K562 (cell line): ENCODE measurements around the gene SCFD2. TPM values are rescaled to one million over a fixed set of nuclear protein-coding genes. Genes with fewer than 3 reads are reported as not detected.

Source experiments
- ATAC-seq: fragments of 200-7000 bp; cut with Tn5 transposase; 3 replicates; pipeline ENCODE4 v1.9.1; 2020; ENCODE audit warnings: moderate library complexity
- BruUV-seq: library from RNA; stranded (reverse); fragments of 400-500 nt; replicated peaks from 2 replicates; lab custom pipeline; 2021; lab: Mats Ljungman, UMichigan
- CTCF ChIA-PET: fragments of 300-600 bp; formaldehyde crosslinking; extraction: SDS; loops from one replicate; lab custom pipeline; 2021; ENCODE audit warnings: low intra/inter-chr PET ratio; lab: Yijun Ruan, JAX
- POLR2A ChIA-PET: fragments of 300-600, 350-650 bp; sonication (Branson Sonifier 250); formaldehyde crosslinking; extraction: SDS; loops from one replicate; lab custom pipeline; 2021; ENCODE audit warnings: antibody characterized with exemption, inconsistent platforms; lab: Yijun Ruan, JAX
- DNase-seq, 4 experiments: peaks; one replicate each; pipeline versions ENCODE4 v3.0.0 to v3.0.0-alpha.2; 2011 to 2018; ENCODE audit warnings: low spot score in 3 of 4, mixed read lengths in 3 of 4; ENCODE audit errors: extremely low read depth in 1 of 4
- FAIRE-seq: peaks from 2 replicates; lab custom pipeline; 2011; peaks lifted over from hg19 to GRCh38; lab: Jason Lieb, UNC
- H2AFZ ChIP-seq: 2 replicates; pipeline ENCODE4 v1.6.0; 2011; ENCODE audit warnings: low read depth, low read length, control low read depth, inconsistent platforms
- H3K27ac ChIP-seq: fragments of 200-600 bp; 3 replicates; pipeline ENCODE4 v1.8.0; 2011; ENCODE audit warnings: low read depth, mild to moderate bottlenecking, control low read depth, inconsistent platforms, low read length, moderate library complexity, mixed read lengths; ENCODE audit errors: extremely low read depth
- H3K27me3 ChIP-seq, 2 experiments: fragments of 300-600 bp in 1 of 2; 2 replicates in 1 of 2; 3 replicates in 1 of 2; pipeline versions ENCODE4 v1.6.0 to v1.8.0; 2011; ENCODE audit warnings: inconsistent platforms in 2 of 2, low read length in 2 of 2, mild to moderate bottlenecking in 1 of 2, mixed read lengths in 1 of 2, moderate library complexity in 1 of 2; ENCODE audit not compliant: control insufficient read depth in 2 of 2, insufficient read depth in 2 of 2
- H3K36me3 ChIP-seq: fragments of 300-600 bp; 3 replicates; pipeline ENCODE4 v1.8.0; 2011; ENCODE audit warnings: mild to moderate bottlenecking, low read length, inconsistent platforms; ENCODE audit not compliant: control insufficient read depth, insufficient read depth
- H3K4me1 ChIP-seq, 2 experiments: fragments of 200-600 bp in 1 of 2; replicated peaks in 1 of 2; 2 replicates in 1 of 2; 3 replicates in 1 of 2; pipeline versions ENCODE4 v1.5.1 to v1.8.0; 2011; ENCODE audit warnings: inconsistent platforms in 2 of 2, low read length in 2 of 2, mild to moderate bottlenecking in 1 of 2, mixed read lengths in 1 of 2, moderate library complexity in 1 of 2; ENCODE audit not compliant: control insufficient read depth in 2 of 2, insufficient read depth in 2 of 2
- H3K4me2 ChIP-seq: 2 replicates; pipeline ENCODE4 v1.6.1; 2011; ENCODE audit warnings: low read length, control low read depth, inconsistent platforms, mixed read lengths; ENCODE audit not compliant: insufficient read depth
- H3K4me3 ChIP-seq: fragments of 200-600 bp; sonication (generic), shearing (Covaris generic); 2 replicates; pipeline ENCODE4 v1.5.1; 2016; ENCODE audit warnings: control low read depth, inconsistent platforms
- H3K79me2 ChIP-seq: fragments of 200-600 bp; 3 replicates; pipeline ENCODE4 v1.8.0; 2011; ENCODE audit warnings: low read length, inconsistent platforms; ENCODE audit not compliant: control insufficient read depth, insufficient read depth
- H3K9ac ChIP-seq, 2 experiments: 2 replicates each; pipeline versions ENCODE4 v1.6.0 to v1.6.1; 2011; ENCODE audit warnings: low read depth in 2 of 2, low read length in 2 of 2, control low read depth in 1 of 2, inconsistent platforms in 1 of 2, mild to moderate bottlenecking in 1 of 2, mixed read lengths in 1 of 2; ENCODE audit not compliant: insufficient read depth in 1 of 2
- H3K9me1 ChIP-seq: one replicate; pipeline ENCODE4 v1.6.0; 2011; ENCODE audit warnings: inconsistent platforms, mild to moderate bottlenecking, low read length, moderate library complexity; ENCODE audit not compliant: control insufficient read depth, insufficient read depth
- H3K9me3 ChIP-seq: replicated peaks from 2 replicates; pipeline ENCODE4 v1.5.1; 2011; ENCODE audit warnings: low read depth, low read length, inconsistent platforms; ENCODE audit not compliant: control insufficient read depth, insufficient read depth
- H4K20me1 ChIP-seq: replicated peaks from 2 replicates; pipeline ENCODE4 v1.6.1; 2011; ENCODE audit warnings: low read length, inconsistent platforms, mixed read lengths; ENCODE audit not compliant: control insufficient read depth, insufficient read depth
- BRD9 ChIP-seq: fragments of 450-650 bp; IDR thresholded peaks from 2 replicates; pipeline ENCODE4 v1.6.1; 2018; ENCODE audit warnings: low read depth; ENCODE audit not compliant: partially characterized antibody
- CBX5 ChIP-seq: IDR thresholded peaks from 2 replicates; pipeline ENCODE4 v1.6.1; 2014; ENCODE audit warnings: low read depth, borderline replicate concordance
- ELF2 ChIP-seq: fragments of 250-450 bp; sonication (Bioruptor Pico); IDR thresholded peaks from 2 replicates; pipeline ENCODE4 v1.5.0; 2021; ENCODE audit warnings: mild to moderate bottlenecking
- FOXK2 ChIP-seq, 2 experiments: fragments of 450-650 bp; IDR thresholded peaks in 1 of 2; conservative IDR thresholded peaks in 1 of 2; 2 replicates each; pipeline ENCODE4 v1.6.1; 2016; ENCODE audit warnings: low read depth in 2 of 2, mild to moderate bottlenecking in 1 of 2
- FUS ChIP-seq: fragments of 200-400 bp; formaldehyde crosslinking; optimal IDR thresholded peaks from 2 replicates; pipeline ENCODE3; 2017; ENCODE audit warnings: low read depth, low read length
- MBD2 ChIP-seq: sonication (generic); IDR thresholded peaks from 2 replicates; pipeline ENCODE4 v1.6.1; 2016; ENCODE audit warnings: low read depth, borderline replicate concordance
- NCOA4 ChIP-seq: fragments of 450-650 bp; IDR thresholded peaks from 2 replicates; pipeline ENCODE4 v1.6.1; 2018; ENCODE audit warnings: mild to moderate bottlenecking; ENCODE audit not compliant: partially characterized antibody
- NFIC ChIP-seq: fragments of 450-650 bp; IDR thresholded peaks from 2 replicates; pipeline ENCODE4 v1.6.1; 2017; ENCODE audit warnings: mild to moderate bottlenecking, inconsistent platforms
- PHB2 ChIP-seq: fragments of 450-650 bp; IDR thresholded peaks from 2 replicates; pipeline ENCODE4 v1.6.1; 2017; ENCODE audit warnings: low read depth
- POLR3G ChIP-seq: IDR thresholded peaks from 2 replicates; pipeline ENCODE4 v1.6.1; 2011; ENCODE audit not compliant: insufficient read length, insufficient replicate concordance; ENCODE audit errors: extremely low read depth
- PURB ChIP-seq: sonication (generic); formaldehyde crosslinking; IDR thresholded peaks from 2 replicates; pipeline ENCODE4 v1.9.0; 2021; ENCODE audit warnings: low read depth, mild to moderate bottlenecking, missing genetic modification reagents
- SMARCB1 ChIP-seq: IDR thresholded peaks from 2 replicates; pipeline ENCODE4 v1.6.1; 2011; ENCODE audit warnings: improper control_type of control experiment, low read depth; ENCODE audit not compliant: insufficient read length
- SMARCC2 ChIP-seq: fragments of 450-650 bp; IDR thresholded peaks from 2 replicates; pipeline ENCODE4 v1.6.1; 2017; ENCODE audit warnings: antibody characterized with exemption, moderate library complexity, mild to moderate bottlenecking, low read depth
- SREBF2 ChIP-seq: sonication (generic); formaldehyde crosslinking; IDR thresholded peaks from 2 replicates; pipeline ENCODE4 v1.4.0; 2020; ENCODE audit warnings: mild to moderate bottlenecking, missing genetic modification reagents
- STAT5A ChIP-seq: IDR thresholded peaks from 2 replicates; pipeline ENCODE4 v1.6.1; 2012; ENCODE audit warnings: low read length, inconsistent platforms, borderline replicate concordance
- ZNF75A ChIP-seq: fragments of 450-650 bp; formaldehyde crosslinking; IDR thresholded peaks from 2 replicates; pipeline ENCODE4 v1.4.0; 2020; ENCODE audit warnings: mild to moderate bottlenecking
- WGBS: fragments of 100-300 bp; shearing (Covaris generic); methylation state at CpG from one replicate; pipeline ENCODE4 v1.1.6; 2016; ENCODE audit warnings: low coverage, mixed read lengths; ENCODE audit not compliant: insufficient coverage; ENCODE audit errors: missing lambda C conversion rate; 5-methylcytosine and 5-hydroxymethylcytosine counted together
- in situ Hi-C: fragments of 300-500 bp; cut with MboI; formaldehyde crosslinking; loops from 4 replicates; pipeline ENCODE4 v1.15.0; 2018; ENCODE audit warnings: inconsistent platforms, mixed read lengths
- intact Hi-C: fragments of 100-400 bp; cut with micrococcal nuclease; formaldehyde crosslinking; loops from 2 replicates; pipeline ENCODE4 v1.14.2; 2022
- polyA plus RNA-seq, 8 experiments: library from polyadenylated mRNA; depleted of rRNA in 4 of 8; stranded (reverse) in 5 of 8; unstranded in 3 of 8; fragments of >200 nt; fragmentation: Nextera tagmentation in 2 of 8; fragmentation: Illumina TruSeq in 1 of 8; extraction: Ambion mirVana in 2 of 8; extraction: Trizol in 1 of 8; gene quantifications; 2 replicates each; pipeline versions ENCODE4 v1.2.1 to v1.2.3, GENCODE V29; 2011 to 2014; ENCODE audit warnings: inconsistent platforms in 1 of 8, missing spikeins in 1 of 8
- total RNA-seq, 7 experiments: library from RNA; depleted of rRNA in 6 of 7; stranded (reverse); fragments of >200 nt in 6 of 7; fragmentation: Illumina TruSeq in 2 of 7; extraction: Trizol in 2 of 7; gene quantifications; 2 replicates each; pipeline versions ENCODE4 v1.2.1 to v1.2.3, GENCODE V29; 2011 to 2021; ENCODE audit warnings: low replicate concordance in 1 of 7
- TF ChIP-seq, protein P1 (sequence below): fragments of 250-450 bp; sonication (Bioruptor Pico); IDR thresholded peaks from 2 replicates; pipeline ENCODE4 v1.8.0; 2021; ENCODE audit warnings: borderline replicate concordance, mild to moderate bottlenecking, moderate library complexity; ENCODE audit not compliant: poor library complexity, severe bottlenecking
- TF ChIP-seq, protein P2 (sequence below): sonication (generic); formaldehyde crosslinking; IDR thresholded peaks from 2 replicates; pipeline ENCODE4 v1.8.1; 2023; ENCODE audit warnings: mild to moderate bottlenecking, missing genetic modification reagents

Gene SCFD2
- total and polyA plus RNA-seq, 9 of the 15 experiments (the other 6 are each of a cell fraction or from before 2014, with no cell fraction given), result 5.7 to 30.3 (median 22.8) TPM

DNA sequence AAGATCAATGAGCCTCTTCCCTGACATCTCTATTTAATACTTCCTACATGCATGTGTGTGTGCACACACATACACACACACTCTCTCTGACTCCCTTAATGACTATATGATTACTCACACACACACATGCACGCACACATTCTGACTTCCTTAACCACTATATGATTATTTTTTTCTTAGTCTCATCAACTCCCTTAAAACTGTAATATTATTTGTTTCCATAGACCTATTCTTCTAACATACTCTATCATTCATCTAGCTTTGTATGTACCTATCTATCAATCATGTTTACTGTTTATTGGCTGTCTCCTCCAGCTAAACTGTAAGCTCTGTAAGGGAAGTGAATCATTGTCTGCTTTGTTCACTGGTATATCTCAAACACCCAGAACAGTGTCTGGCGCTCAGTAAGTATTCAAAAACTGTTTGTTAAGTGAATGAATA is 267.2 kb downstream of the SCFD2 start:
- in situ Hi-C loops, result no loop called here
- no peak overlapping the region for H3K4me3 ChIP-seq
- BruUV-seq, result no TSS peak
- DNase-seq (no peak), FAIRE-seq (no peak), ATAC-seq (no peak)
- no peaks in the 10 kb centered on the region for H3K4me1 ChIP-seq
- H3K36me3 ChIP-seq, result no peaks in the 10 kb centered on the region
- no peaks in the 10 kb centered on the region for H3K79me2 ChIP-seq
- H4K20me1 ChIP-seq, result no peaks in the 10 kb centered on the region
- H3K9me3 ChIP-seq, result 0 out of 2 replicates have a peak, but pooled peaks cover 3% of the 10 kb centered on the region
- no peaks in the 10 kb centered on the region for H3K9me1 ChIP-seq
- TF ChIP-seq, protein P1, sequence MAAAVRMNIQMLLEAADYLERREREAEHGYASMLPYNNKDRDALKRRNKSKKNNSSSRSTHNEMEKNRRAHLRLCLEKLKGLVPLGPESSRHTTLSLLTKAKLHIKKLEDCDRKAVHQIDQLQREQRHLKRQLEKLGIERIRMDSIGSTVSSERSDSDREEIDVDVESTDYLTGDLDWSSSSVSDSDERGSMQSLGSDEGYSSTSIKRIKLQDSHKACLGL (CRISPR knock-in tag), result no peak
- TF ChIP-seq, protein P2, sequence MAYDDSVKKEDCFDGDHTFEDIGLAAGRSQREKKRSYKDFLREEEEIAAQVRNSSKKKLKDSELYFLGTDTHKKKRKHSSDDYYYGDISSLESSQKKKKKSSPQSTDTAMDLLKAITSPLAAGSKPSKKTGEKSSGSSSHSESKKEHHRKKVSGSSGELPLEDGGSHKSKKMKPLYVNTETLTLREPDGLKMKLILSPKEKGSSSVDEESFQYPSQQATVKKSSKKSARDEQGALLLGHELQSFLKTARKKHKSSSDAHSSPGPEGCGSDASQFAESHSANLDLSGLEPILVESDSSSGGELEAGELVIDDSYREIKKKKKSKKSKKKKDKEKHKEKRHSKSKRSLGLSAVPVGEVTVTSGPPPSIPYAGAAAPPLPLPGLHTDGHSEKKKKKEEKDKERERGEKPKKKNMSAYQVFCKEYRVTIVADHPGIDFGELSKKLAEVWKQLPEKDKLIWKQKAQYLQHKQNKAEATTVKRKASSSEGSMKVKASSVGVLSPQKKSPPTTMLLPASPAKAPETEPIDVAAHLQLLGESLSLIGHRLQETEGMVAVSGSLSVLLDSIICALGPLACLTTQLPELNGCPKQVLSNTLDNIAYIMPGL (CRISPR knock-in tag), result no peak
- TF ChIP-seq ZNF75A (CRISPR knock-in tag), result no peak
- no peak for TF ChIP-seq NFIC
- TF ChIP-seq CBX5, result no peak
- TF ChIP-seq FUS, result no peak
- TF ChIP-seq STAT5A, result no peak
- TF ChIP-seq POLR3G, result no peak
- TF ChIP-seq SMARCB1, result no peak
- TF ChIP-seq NCOA4, result no peak
- TF ChIP-seq SMARCC2, result no peak
- no peak for TF ChIP-seq BRD9
- no peak for TF ChIP-seq MBD2
- TF ChIP-seq SREBF2 (CRISPR knock-in tag), result no peak
- TF ChIP-seq ELF2 (CRISPR knock-in tag), result no peak
- no peak for TF ChIP-seq PHB2
- no peak for TF ChIP-seq PURB
- TF ChIP-seq FOXK2 (conservative IDR thresholded peaks at IDR 0.05 in 1 of 2, IDR thresholded peaks at IDR 0.05 in 1 of 2; ENCODE audit: low read depth in 2 of 2), result no peak
- H3K9ac ChIP-seq, result no peak overlapping the region
- ChIA-PET CTCF (no interaction called here), POLR2A (no interaction called here)
- H3K27ac ChIP-seq, result no peak overlapping the region
- H2AFZ ChIP-seq, result no peak overlapping the region
- intact Hi-C loops, result no loop called here
- H3K27me3 ChIP-seq, result no peaks in the 10 kb centered on the region
- 74% methylated on average over 2 of the region's 2 CpGs for WGBS
- H3K4me2 ChIP-seq, result no peak overlapping the region
